Hepatocyte (in vitro differentiated cells): Measurements from ENCODE around the gene PSMG4. TPM values are rescaled to one million over a fixed set of nuclear protein-coding genes. Genes with fewer than 3 reads are reported as not detected.

ENCODE experiments used
- DNase-seq: peaks from one replicate; pipeline ENCODE4 v3.0.0-alpha.2; 2016; ENCODE audit warnings: low spot score
- H2AFZ ChIP-seq: fragments of 200-600 bp; sonication (generic); 2 replicates; pipeline ENCODE4 v1.6.0; 2016; ENCODE audit warnings: antibody characterized with exemption, mild to moderate bottlenecking
- H3K27ac ChIP-seq: fragments of 200-600 bp; sonication (generic); 2 replicates; pipeline ENCODE4 v1.5.1; 2016; ENCODE audit warnings: mild to moderate bottlenecking
- H3K27me3 ChIP-seq: fragments of 200-600 bp; sonication (generic); 2 replicates; pipeline ENCODE4 v1.6.1; 2016
- H3K36me3 ChIP-seq: fragments of 200-600 bp; sonication (generic); replicated peaks from 2 replicates; pipeline ENCODE4 v1.5.1; 2016; ENCODE audit warnings: low read depth; ENCODE audit not compliant: insufficient read depth
- H3K4me1 ChIP-seq: fragments of 200-600 bp; sonication (generic); 2 replicates; pipeline ENCODE4 v1.5.1; 2016; ENCODE audit warnings: mild to moderate bottlenecking, moderate library complexity; ENCODE audit not compliant: insufficient read depth
- H3K4me2 ChIP-seq: fragments of 200-600 bp; sonication (generic); 2 replicates; pipeline ENCODE4 v1.6.0; 2016
- H3K4me3 ChIP-seq: fragments of 200-600 bp; sonication (generic); 2 replicates; pipeline ENCODE4 v1.5.1; 2016; ENCODE audit warnings: mild to moderate bottlenecking
- H3K79me2 ChIP-seq: fragments of 200-600 bp; sonication (generic); 2 replicates; pipeline ENCODE4 v1.6.0; 2017; ENCODE audit warnings: mild to moderate bottlenecking
- H3K9me2 ChIP-seq: fragments of 200-600 bp; sonication (generic); replicated peaks from 2 replicates; pipeline ENCODE4 v1.6.0; 2017; ENCODE audit warnings: mild to moderate bottlenecking; ENCODE audit not compliant: insufficient read depth
- H3K9me3 ChIP-seq: fragments of 200-600 bp; sonication (generic); 2 replicates; pipeline ENCODE4 v1.5.1; 2016; ENCODE audit warnings: low read depth, mild to moderate bottlenecking
- H4K20me1 ChIP-seq: fragments of 200-600 bp; sonication (generic); 2 replicates; pipeline ENCODE4 v1.6.0; 2016; ENCODE audit warnings: mild to moderate bottlenecking; ENCODE audit not compliant: insufficient read depth, poor library complexity, severe bottlenecking
- EZH2 ChIP-seq: fragments of 200-600 bp; sonication (generic); IDR thresholded peaks from 2 replicates; pipeline ENCODE4 v1.6.1; 2016; ENCODE audit warnings: antibody characterized with exemption, mild to moderate bottlenecking, borderline replicate concordance
- EZH2phosphoT487 ChIP-seq: fragments of 200-600 bp; sonication (generic); IDR thresholded peaks from one replicate; pipeline ENCODE4 v1.6.1; 2018; ENCODE audit warnings: antibody characterized with exemption, mild to moderate bottlenecking, low read depth, moderate library complexity; ENCODE audit not compliant: unreplicated experiment, severe bottlenecking
- WGBS: methylation state at CpG from one replicate; pipeline ENCODE4 v1.1.6; 2016; ENCODE audit warnings: low lambda C conversion rate; ENCODE audit errors: missing lambda C conversion rate; 5-methylcytosine and 5-hydroxymethylcytosine counted together
- polyA plus RNA-seq: library from polyadenylated mRNA; unstranded; fragments of >200 nt; fragmentation: Nextera tagmentation; extraction: Ambion mirVana; gene quantifications from 2 replicates; pipeline ENCODE4 v1.2.1, GENCODE V29; 2016
- total RNA-seq: library from RNA; depleted of rRNA; stranded (reverse); fragments of >200 nt; gene quantifications from 2 replicates; pipeline ENCODE4 v1.2.3, GENCODE V29; 2014
- TF ChIP-seq, protein P1 (sequence below): fragments of 200-600 bp; sonication (generic); IDR thresholded peaks from 2 replicates; pipeline ENCODE4 v1.5.1; 2016; ENCODE audit warnings: antibody characterized with exemption, mild to moderate bottlenecking; ENCODE audit not compliant: poor library complexity

PSMG4 gene
- total and polyA plus RNA-seq, 2 experiments from 2014 or later, result 15.5 to 26.4 TPM

DNA sequence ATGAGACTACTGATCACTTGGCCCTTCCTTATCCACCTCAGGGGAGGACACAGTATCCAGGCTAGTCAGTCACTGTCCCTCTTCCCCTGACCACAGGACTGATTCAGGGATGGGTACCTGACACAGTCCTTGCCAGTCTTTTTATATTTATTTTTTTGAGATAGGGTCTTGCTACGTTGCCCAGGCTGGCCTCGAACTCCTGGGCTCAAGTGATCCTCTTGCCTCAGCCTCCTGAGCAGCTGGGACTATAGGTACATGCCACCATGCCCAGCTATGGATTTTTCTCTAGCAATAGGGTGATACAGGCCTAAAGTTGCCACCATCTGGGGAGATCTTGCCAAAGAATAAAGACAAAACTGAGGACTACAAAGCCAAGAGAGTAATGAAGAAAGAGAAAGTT lies 41.5 kb upstream of the PSMG4 start:
- H3K4me3 ChIP-seq, result no peak overlapping the region
- WGBS, result 96% methylated on average over 2 of the region's 2 CpGs
- H3K79me2 ChIP-seq, result no peaks in the 10 kb centered on the region
- no peaks in the 10 kb centered on the region for H3K9me3 ChIP-seq
- no peak overlapping the region for H3K27ac ChIP-seq
- no peak for DNase-seq
- H3K27me3 ChIP-seq, result no peaks in the 10 kb centered on the region
- no peaks in the 10 kb centered on the region for H3K9me2 ChIP-seq
- no peak overlapping the region for H3K4me2 ChIP-seq
- no peaks in the 10 kb centered on the region for H4K20me1 ChIP-seq
- H3K4me1 ChIP-seq, result no peaks in the 10 kb centered on the region
- H2AFZ ChIP-seq, result no peak overlapping the region
- no peaks in the 10 kb centered on the region for H3K36me3 ChIP-seq
- TF ChIP-seq, protein P1, sequence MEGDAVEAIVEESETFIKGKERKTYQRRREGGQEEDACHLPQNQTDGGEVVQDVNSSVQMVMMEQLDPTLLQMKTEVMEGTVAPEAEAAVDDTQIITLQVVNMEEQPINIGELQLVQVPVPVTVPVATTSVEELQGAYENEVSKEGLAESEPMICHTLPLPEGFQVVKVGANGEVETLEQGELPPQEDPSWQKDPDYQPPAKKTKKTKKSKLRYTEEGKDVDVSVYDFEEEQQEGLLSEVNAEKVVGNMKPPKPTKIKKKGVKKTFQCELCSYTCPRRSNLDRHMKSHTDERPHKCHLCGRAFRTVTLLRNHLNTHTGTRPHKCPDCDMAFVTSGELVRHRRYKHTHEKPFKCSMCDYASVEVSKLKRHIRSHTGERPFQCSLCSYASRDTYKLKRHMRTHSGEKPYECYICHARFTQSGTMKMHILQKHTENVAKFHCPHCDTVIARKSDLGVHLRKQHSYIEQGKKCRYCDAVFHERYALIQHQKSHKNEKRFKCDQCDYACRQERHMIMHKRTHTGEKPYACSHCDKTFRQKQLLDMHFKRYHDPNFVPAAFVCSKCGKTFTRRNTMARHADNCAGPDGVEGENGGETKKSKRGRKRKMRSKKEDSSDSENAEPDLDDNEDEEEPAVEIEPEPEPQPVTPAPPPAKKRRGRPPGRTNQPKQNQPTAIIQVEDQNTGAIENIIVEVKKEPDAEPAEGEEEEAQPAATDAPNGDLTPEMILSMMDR, result no peak
- TF ChIP-seq EZH2, result no peak
- no peak for TF ChIP-seq EZH2phosphoT487

DNA sequence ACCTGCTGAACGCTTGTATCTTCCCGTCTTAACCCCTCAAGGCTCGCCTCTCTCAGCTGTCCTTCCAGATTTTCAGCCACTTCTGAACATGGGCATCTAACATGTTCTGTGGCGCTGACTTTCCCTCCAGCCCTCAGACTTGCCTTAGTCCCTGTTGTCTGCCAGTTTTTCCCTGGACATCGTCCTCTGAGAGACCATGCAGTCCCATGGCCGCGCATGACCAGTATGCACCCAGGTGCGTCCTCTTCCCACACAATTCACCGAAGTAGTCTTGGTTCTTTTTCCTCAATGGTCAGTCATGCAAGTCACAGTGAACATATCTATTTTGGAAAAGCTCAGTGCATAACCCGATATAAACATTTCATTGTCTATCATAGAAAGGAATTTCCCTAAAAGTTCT lies 40.5 kb upstream of the PSMG4 start:
- Histone ChIP-seq H3K27me3 (no peaks in the 10 kb centered on the region), H3K27ac (no peak overlapping the region), H3K9me2 (no peaks in the 10 kb centered on the region), H3K79me2 (no peaks in the 10 kb centered on the region), H3K4me2 (no peak overlapping the region), H3K4me3 (no peak overlapping the region), H2AFZ (no peak overlapping the region), H3K9me3 (no peaks in the 10 kb centered on the region), H4K20me1 (no peaks in the 10 kb centered on the region), H3K4me1 (no peaks in the 10 kb centered on the region), H3K36me3 (no peaks in the 10 kb centered on the region)
- TF ChIP-seq EZH2 (no peak), EZH2phosphoT487 (no peak)
- TF ChIP-seq, protein P1, result no peak
- 92% methylated on average over 10 of the region's 10 CpGs for WGBS
- no peak for DNase-seq

DNA sequence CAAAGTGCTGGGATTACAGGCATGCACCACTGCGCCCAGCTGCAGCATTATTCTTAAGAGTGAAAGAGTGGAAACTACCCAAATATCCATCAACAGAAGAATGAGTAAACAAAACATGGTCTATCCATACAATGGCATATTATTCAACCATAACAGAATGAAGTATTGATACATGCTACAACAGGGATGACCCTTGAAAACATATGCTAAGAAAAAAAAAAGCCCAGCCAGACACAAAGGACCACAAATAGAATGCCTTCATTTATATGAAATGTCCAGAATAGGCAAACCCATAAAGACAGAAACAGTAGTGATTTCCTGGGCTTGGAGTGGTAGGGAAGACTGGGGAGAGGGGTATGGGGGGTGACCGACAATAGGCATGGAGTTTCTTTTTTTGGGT lies 38.4 kb upstream of the PSMG4 start:
- no peak overlapping the region for H3K4me2 ChIP-seq
- H3K79me2 ChIP-seq, result no peaks in the 10 kb centered on the region
- no peaks in the 10 kb centered on the region for H4K20me1 ChIP-seq
- no peaks in the 10 kb centered on the region for H3K9me3 ChIP-seq
- H2AFZ ChIP-seq, result no peak overlapping the region
- no peak for DNase-seq
- WGBS, result 95% methylated on average over 2 of the region's 2 CpGs
- no peaks in the 10 kb centered on the region for H3K9me2 ChIP-seq
- no peaks in the 10 kb centered on the region for H3K27me3 ChIP-seq
- TF ChIP-seq EZH2phosphoT487 (no peak), EZH2 (no peak)
- TF ChIP-seq, protein P1, result no peak
- H3K4me3 ChIP-seq, result no peak overlapping the region
- H3K36me3 ChIP-seq, result no peaks in the 10 kb centered on the region
- H3K27ac ChIP-seq, result no peak overlapping the region
- no peaks in the 10 kb centered on the region for H3K4me1 ChIP-seq

DNA sequence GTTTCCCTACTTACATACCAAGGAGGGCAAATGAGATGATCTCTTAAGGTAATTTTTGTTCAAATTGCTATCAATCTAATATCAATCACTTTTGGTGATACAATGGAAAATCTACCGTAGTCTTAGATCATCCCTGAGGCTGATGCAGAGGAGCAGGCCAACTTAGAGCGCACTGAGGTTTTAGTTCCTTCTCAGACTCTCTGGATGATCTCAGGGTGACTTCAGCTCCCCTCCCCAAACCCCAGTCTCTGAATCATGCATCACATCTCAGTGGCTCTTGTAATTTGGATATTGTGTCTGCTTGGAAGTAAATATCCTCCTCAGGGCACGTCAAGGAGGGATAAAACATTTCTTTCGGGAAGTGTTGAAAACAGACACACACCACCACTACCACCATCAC lies 37.2 kb upstream of the PSMG4 start:
- no peaks in the 10 kb centered on the region for H3K36me3 ChIP-seq
- 100% methylated on average over 4 of the region's 4 CpGs for WGBS
- H3K9me2 ChIP-seq, result no peaks in the 10 kb centered on the region
- no peak for DNase-seq
- peaks cover 1% of the 10 kb centered on the region for H4K20me1 ChIP-seq
- H3K27me3 ChIP-seq, result peaks cover 5% of the 10 kb centered on the region
- no peak overlapping the region for H2AFZ ChIP-seq
- no peak overlapping the region for H3K4me3 ChIP-seq
- H3K27ac ChIP-seq, result no peak overlapping the region
- H3K9me3 ChIP-seq, result no peaks in the 10 kb centered on the region
- H3K79me2 ChIP-seq, result peaks cover 5% of the 10 kb centered on the region
- H3K4me1 ChIP-seq, result no peaks in the 10 kb centered on the region
- no peak overlapping the region for H3K4me2 ChIP-seq
- TF ChIP-seq EZH2phosphoT487, result no peak
- no peak for TF ChIP-seq EZH2
- TF ChIP-seq, protein P1, result no peak
